NCI-H345 treated with DMSO at 0.1 percent for 48 hours (cell line): Measurements from ENCODE around the gene NCK2.

Source experiments
- DNase-seq: peaks from one replicate; lab custom pipeline; 2025; ENCODE audit not compliant: unreplicated experiment; lab: John Stamatoyannopoulos, UW

The NCK2 gene

DNA sequence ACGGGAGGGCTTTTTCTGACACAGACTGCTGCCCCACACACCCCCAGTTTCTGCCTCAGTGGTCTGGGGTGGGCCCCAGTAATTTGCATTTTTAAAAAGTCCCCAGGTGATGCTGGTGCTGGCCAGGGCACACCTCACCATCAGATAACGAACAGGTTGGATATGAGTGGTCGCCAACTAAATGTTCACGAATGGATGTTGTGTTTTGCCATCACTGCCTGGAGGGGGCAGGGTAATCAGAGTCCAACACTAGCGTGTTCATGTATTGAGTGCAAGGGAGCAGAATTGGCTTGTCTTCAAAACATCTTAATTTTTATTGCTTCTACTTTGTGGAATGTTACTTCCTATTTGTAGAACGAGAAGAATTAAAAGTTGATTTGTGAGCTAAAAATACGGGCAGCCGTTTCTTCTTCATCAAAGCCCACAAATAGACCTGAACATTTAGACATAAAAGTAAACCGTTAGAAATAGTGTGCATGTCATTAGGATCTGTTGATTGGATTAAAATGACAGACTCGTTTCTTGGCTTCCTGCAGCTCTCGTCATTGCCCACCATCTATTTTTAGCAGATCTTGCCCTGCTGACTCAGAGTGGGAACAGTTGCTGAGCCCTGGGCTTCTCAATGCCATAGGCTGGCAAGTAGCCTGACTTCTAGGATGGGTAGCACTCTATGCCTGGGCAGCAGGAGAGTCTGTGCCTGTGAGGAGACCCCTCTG lies 45.2 kb downstream of the NCK2 start:
- DNase-seq: no peak

- no peak for DNase-seq
These were observed 45.9 kb downstream of the NCK2 start for GRCh38 chr2:105790461-105791149.

DNA sequence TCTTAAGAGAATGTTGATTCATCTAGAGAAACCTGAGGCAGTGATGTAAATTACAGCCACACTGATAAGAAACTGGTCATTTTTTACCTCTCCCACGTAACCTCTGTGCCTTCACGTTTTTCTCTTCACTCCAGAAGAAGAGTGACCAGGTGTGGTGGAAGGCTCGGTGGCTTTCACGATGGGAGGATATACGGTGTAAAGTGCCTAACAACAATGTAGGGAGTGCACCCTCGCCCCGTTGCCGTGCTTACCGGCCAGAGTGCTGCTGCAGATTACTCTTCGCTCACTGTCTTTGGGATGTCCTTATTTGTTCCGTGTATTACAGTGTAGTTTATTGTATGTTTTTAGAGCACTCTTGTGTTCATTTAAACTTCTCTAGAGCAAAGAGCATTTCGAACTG lies 46.5 kb downstream of the NCK2 start:
- DNase-seq: no peak

DNA sequence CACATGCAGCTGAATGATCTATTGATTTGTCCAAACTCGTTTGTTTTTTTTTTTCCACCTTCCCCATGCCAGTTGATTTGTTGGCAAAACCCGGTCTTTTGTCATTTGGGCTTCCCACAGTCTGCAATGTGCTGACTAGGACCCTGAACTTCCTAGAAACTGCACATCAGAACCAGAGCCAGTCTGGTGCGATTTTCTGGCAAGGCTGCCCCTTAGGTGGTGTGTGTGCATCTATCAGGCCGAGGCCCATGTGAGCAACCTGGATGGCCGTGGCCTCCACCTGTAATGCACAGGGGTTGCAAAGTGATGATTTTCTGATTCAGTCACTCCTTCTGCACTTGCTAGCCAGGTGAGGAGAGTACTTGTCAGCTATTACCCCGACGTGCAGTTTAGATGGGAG lies 47.8 kb downstream of the NCK2 start:
- no peak for DNase-seq

GRCh38 chr2:105793196-105793975 lies 48.7 kb downstream of the NCK2 start:
- no peak for DNase-seq

- no peak for DNase-seq
These were observed 50.3 kb downstream of the NCK2 start for GRCh38 chr2:105794926-105795574.

DNA sequence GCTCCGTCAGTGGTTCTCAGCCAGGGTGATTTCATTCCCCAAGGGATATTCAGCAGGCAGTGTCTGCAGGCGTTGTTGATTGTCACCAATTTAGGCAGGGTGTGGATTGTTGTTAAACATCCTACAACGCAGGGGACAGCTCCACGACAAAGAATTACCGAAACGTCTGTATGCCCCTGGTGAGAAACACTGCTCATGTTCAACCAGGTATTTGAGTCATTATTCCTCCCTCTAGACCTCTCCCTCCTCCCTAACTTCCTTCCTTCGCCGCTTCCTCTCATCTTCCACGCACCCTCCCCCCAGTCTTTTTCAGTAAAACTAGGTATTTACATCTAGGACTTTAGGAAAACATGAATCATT lies 50.8 kb downstream of the NCK2 start:
- DNase-seq: no peak

GRCh38 chr2:105796131-105796638 lies 51.5 kb downstream of the NCK2 start:
- peak; percentile 53 for DNase-seq

DNA sequence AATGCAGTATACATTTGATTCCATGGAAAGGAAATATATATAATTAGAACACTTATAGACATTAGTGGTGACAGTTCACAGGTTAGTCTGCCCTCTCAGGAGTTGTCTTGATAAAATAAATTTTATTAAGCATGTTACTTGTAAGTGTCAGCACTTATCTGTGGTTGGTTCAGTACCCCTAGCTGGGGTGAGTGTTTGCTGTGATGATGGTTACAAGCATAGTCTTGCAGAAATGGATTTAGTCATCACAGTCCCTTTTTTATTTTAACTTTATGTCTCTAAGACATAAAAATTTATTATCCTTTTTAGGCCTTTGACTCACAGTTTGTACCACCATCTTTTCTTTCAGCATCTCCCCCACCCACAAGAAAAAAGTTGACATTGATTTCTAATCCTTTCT lies 52.1 kb downstream of the NCK2 start:
- no peak for DNase-seq

- no peak for DNase-seq
These were observed 52.6 kb downstream of the NCK2 start for GRCh38 chr2:105797298-105797819.

GRCh38 chr2:105798595-105798994 lies 53.9 kb downstream of the NCK2 start:
- DNase-seq: no peak

DNA sequence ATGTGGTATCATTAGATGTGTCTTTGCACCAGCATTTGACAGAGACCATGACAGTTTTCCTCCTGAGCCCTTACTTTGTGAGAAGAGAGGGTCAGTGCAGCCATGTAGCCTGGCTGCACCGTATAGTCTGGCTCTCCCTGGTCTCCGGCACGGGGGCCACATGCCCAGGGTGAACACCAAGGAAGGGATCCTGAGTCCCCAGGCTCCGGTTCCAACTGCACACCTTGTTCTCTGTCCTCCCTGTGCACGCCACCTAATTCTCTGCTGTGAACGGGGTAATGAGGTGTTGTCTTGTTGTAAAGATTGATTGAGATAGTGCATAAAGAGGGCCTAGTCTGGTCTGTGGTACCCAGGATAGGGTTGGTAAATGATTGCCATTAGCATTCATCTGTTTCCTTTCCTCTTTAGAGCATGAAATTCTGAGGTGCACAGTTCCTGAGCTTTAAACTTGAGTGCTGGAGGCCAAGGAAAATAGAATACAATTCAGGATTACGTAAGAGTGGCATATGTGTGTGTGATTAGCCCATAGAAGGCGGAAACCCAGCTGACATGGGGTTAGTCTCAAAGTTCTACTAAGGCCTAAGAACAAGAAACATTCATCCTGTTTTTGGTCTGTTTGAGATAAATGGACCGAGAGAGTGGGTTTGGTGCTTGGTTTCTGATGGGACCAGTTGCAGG lies 55.5 kb downstream of the NCK2 start:
- DNase-seq: no peak

GRCh38 chr2:105800953-105801635 lies 56.4 kb downstream of the NCK2 start:
- DNase-seq: no peak

DNA sequence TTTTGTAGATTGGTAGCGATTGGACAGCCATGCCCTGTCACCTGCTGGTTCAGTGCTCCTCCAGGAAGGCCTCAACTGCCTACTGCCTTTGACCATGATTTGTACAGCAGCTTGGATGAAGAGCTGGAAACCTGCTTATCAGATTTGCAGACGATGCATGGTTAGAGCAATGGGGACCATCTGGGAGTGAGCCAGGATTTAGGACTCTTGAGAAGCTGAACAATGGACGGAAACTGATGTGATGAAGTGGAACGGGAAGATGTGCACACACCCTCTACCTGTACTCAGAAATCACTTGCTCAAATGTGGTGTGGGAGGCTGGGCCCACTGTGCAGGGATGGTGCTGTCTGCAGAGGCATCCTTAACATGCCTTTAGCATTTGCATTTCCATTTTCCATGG lies 57.2 kb downstream of the NCK2 start:
- DNase-seq: peak; percentile 75

DNA sequence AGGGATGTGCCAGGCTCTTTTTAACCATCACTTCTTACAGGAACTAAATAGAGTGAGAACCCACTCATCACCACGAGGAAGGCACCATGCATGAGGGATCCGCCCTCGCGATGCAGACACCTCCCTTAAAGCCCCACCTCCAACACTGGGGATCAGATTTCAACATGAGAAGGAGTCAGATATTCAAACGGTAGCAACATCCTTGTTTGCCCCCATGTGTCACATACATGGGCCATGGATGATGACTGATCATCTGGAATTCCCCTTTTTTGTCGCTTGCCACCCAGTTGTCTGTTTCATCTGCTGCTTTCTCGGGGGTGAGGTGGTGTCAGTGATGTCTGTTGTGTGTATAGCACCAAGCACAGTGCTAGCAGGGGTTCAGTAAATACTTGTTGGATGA lies 57.9 kb downstream of the NCK2 start:
- no peak for DNase-seq

GRCh38 chr2:105803337-105803736 lies 58.6 kb downstream of the NCK2 start:
- no peak for DNase-seq

DNA sequence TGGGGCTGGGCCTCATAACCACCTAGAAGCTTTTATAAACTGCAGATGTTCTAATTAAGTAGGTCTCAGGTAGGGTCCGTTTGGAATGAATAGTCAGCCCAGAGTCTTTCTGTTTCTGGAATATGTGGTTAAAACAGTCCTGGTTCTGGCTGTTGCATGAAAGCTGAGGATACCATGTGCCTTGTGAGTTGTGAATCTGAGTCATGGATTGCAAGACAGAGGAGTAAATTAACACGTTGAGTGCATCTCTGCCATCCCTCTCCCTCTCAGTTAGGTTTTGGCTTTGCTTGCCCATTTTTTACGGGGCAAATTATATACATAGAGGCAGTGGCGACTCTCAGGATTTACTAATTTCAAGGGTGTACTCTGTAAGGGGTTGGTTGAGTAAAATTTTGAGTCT lies 59.1 kb downstream of the NCK2 start:
- DNase-seq: no peak

DNA sequence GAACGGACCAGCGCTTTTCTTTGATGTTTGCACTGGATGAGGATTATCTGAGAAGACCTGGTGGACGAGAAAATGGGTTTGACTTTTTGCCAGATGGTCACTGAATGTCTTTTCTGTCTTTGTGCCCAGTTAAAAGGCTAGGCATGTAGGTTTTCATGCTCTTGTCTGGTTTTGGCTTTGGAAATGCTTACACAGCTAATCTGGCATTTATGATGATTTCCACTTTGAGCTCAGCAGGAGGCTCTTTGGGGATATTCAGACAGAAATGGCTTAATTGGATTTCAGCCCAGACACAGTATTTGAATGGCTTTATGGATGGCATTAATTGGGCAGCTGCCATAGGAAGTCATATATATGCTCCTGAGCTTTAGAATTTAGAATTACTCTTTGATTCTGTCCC lies 59.6 kb downstream of the NCK2 start:
- DNase-seq: peak; percentile 95

DNA sequence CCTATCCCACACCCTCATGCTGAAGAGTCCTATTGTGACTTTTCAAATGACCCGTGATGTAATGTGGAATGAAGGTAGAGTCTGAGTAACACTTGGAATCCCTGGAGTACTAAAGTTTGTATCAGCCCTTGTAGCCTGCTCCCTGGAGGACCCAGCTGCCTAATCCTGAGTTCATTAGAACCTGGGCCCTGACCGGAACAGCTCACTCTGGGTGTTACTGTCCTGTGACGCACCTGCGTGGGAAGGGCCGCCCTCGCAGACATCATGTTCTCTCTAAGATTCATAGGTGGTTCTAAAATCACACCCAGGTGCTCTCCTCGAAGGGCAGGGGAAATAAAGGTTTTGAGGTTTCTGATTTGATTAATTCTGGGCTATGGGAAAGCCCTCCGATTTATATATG lies 62.3 kb downstream of the NCK2 start:
- DNase-seq: no peak
